ENCODE results near the gene F2RL2. TPM values are rescaled to one million over a fixed set of nuclear protein-coding genes. Genes with fewer than 3 reads are reported as not detected.

Gene F2RL2
- total RNA-seq, 2 experiments from 2014 or later: not detected

DNA sequence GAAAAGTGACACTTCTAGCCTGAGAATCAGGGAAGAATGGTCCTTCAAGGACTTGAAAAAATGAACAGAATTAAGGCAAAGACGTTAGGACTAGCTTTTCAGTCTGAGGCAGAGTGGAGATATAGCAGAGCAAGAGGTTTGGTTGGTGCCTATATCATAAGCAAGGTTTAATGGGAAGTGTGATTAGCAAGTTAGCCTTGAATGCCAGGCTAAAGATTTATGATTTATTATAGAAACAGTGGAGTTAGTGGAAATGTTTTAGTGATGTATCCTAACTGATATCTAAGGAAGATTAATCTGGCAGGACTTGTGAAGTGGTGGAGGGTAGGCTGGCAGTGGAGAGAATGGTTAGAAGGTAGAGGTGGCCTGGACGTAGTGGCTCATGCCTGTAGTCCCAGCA is 7.0 kb downstream of the F2RL2 start:
- intact Hi-C loops (cut with micrococcal nuclease): no loop called here
- H3K36me3 Mint-ChIP-seq (ENCODE audit: low read depth): peaks cover 4% of the 10 kb centered on the region
- H3K4me1 Mint-ChIP-seq (ENCODE audit: low read depth): no peaks in the 10 kb centered on the region
- CTCF ChIA-PET: interaction anchor here (0.9 to 2.0 kb wide), 3 partner anchors 9 to 158 kb away, joined by 3 to 12 read pairs (median 8); no protein-coding TSS in a partner anchor
- TF ChIP-seq, protein P1, sequence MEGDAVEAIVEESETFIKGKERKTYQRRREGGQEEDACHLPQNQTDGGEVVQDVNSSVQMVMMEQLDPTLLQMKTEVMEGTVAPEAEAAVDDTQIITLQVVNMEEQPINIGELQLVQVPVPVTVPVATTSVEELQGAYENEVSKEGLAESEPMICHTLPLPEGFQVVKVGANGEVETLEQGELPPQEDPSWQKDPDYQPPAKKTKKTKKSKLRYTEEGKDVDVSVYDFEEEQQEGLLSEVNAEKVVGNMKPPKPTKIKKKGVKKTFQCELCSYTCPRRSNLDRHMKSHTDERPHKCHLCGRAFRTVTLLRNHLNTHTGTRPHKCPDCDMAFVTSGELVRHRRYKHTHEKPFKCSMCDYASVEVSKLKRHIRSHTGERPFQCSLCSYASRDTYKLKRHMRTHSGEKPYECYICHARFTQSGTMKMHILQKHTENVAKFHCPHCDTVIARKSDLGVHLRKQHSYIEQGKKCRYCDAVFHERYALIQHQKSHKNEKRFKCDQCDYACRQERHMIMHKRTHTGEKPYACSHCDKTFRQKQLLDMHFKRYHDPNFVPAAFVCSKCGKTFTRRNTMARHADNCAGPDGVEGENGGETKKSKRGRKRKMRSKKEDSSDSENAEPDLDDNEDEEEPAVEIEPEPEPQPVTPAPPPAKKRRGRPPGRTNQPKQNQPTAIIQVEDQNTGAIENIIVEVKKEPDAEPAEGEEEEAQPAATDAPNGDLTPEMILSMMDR (IDR thresholded peaks at IDR 0.05): no peak
- H3K9me3 Mint-ChIP-seq: no peaks in the 10 kb centered on the region
- no peak overlapping the region for H3K27ac Mint-ChIP-seq
- no peak for DNase-seq
- no peak overlapping the region for H3K4me3 Mint-ChIP-seq
- POLR2A ChIA-PET: interaction anchor here (0.7 kb wide), 1 partner anchor 17 kb away, joined by 4 read pairs; no protein-coding TSS in a partner anchor
- no peak for ATAC-seq
- H3K27me3 Mint-ChIP-seq: no peaks in the 10 kb centered on the region

- Mint-ChIP-seq H3K4me3 (no peak overlapping the region), H3K27me3 (no peaks in the 10 kb centered on the region), H3K4me1 (ENCODE audit: low read depth) (no peaks in the 10 kb centered on the region), H3K27ac (no peak overlapping the region), H3K36me3 (ENCODE audit: low read depth) (peaks cover 6% of the 10 kb centered on the region), H3K9me3 (no peaks in the 10 kb centered on the region)
- ChIA-PET CTCF (interaction anchor here (0.9 to 2.0 kb wide), 4 partner anchors 8 to 159 kb away, joined by 3 to 12 read pairs (median 6); no protein-coding TSS in a partner anchor), POLR2A (interaction anchor here (0.7 kb wide), 1 partner anchor 18 kb away, joined by 4 read pairs; no protein-coding TSS in a partner anchor)
- ATAC-seq (no peak), DNase-seq (no peak)
- intact Hi-C loops (cut with micrococcal nuclease): no loop called here
- TF ChIP-seq, protein P1 (IDR thresholded peaks at IDR 0.05): no peak
Observed at GRCh38 chr5:76615759-76616158, 7.4 kb downstream of the F2RL2 start.

DNA sequence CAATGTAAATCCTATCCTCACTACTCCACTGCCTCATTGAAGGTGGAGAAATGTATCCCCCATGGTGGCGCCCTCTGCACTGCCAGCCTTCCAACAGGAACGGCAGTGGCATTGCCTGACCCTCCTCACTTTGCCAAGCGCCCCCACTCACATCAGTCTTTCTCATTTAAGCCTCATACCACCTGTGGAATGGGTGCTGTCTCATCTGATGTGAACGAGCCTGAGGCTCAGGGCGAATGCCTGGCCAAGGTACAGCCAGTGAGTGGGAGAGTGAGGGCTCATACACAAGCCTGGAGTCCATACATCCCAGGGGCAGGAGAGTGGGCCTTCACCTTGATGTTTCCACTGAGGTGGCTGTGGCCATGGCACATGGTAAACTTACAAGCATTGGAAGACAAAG is 10.3 kb downstream of the F2RL2 start:
- Mint-ChIP-seq H3K4me1 (ENCODE audit: low read depth) (peaks cover 11% of the 10 kb centered on the region), H3K9me3 (no peaks in the 10 kb centered on the region), H3K36me3 (ENCODE audit: low read depth) (peaks cover 8% of the 10 kb centered on the region), H3K4me3 (no peak overlapping the region), H3K27ac (no peak overlapping the region), H3K27me3 (no peaks in the 10 kb centered on the region)
- no peak for DNase-seq
- TF ChIP-seq, protein P1 (IDR thresholded peaks at IDR 0.05): no peak
- CTCF ChIA-PET: interaction anchor here (0.9 to 2.5 kb wide), 2 partner anchors 11 to 13 kb away, joined by 3 to 9 read pairs; no protein-coding TSS in a partner anchor
- no peak for ATAC-seq
- intact Hi-C loops (cut with micrococcal nuclease): no loop called here
- POLR2A ChIA-PET: no interaction called here

- POLR2A ChIA-PET: no interaction called here
- DNase-seq (no peak), ATAC-seq (no peak)
- TF ChIP-seq, protein P1 (IDR thresholded peaks at IDR 0.05): no peak
- Mint-ChIP-seq H3K36me3 (ENCODE audit: low read depth) (peaks cover 11% of the 10 kb centered on the region), H3K9me3 (no peaks in the 10 kb centered on the region), H3K27me3 (no peaks in the 10 kb centered on the region), H3K27ac (no peak overlapping the region), H3K4me3 (no peak overlapping the region), H3K4me1 (ENCODE audit: low read depth) (peaks cover 11% of the 10 kb centered on the region)
- intact Hi-C loops (cut with micrococcal nuclease): no loop called here
- CTCF ChIA-PET: interaction anchor here (1.5 to 4.9 kb wide), 5 partner anchors 9 to 164 kb away, joined by 3 to 28 read pairs (median 9); no protein-coding TSS in a partner anchor
Observed at GRCh38 chr5:76610196-76610595, 13.0 kb downstream of the F2RL2 start.

DNA sequence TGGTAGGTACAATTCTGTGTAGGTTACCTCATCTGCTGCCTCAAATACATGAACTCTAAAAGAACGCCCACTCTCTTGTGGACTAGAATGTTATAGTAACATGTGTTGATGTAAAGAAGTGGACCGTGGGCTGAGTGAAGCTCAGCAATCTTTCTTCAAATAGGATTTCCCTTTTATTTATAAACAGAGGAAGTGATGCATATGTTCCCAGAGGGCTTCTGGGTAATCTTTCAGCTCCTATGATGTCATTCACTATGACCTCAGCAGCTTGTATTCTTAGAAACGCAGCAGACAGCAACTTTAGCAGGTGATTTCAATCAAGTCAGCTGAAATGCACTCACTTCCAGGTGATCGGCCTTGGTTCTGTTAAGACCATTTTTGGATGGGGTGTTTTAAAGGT is 14.4 kb downstream of the F2RL2 start:
- Mint-ChIP-seq H3K9me3 (no peaks in the 10 kb centered on the region), H3K27me3 (no peaks in the 10 kb centered on the region), H3K4me3 (no peak overlapping the region), H3K27ac (no peak overlapping the region), H3K36me3 (ENCODE audit: low read depth) (peaks cover 14% of the 10 kb centered on the region), H3K4me1 (ENCODE audit: low read depth) (peaks cover 11% of the 10 kb centered on the region)
- intact Hi-C loops (cut with micrococcal nuclease): no loop called here
- TF ChIP-seq, protein P1 (IDR thresholded peaks at IDR 0.05): no peak
- peak; percentile 8 for DNase-seq
- POLR2A ChIA-PET: interaction anchor here (1.1 kb wide), 1 partner anchor 9 kb away, joined by 3 read pairs; no protein-coding TSS in a partner anchor
- peak; percentile 64 for ATAC-seq
- CTCF ChIA-PET: interaction anchor here (0.8 to 4.9 kb wide), 5 partner anchors 8 to 166 kb away, joined by 3 to 28 read pairs (median 6); no protein-coding TSS in a partner anchor
